ENCODE results near the gene RTN4RL1.
A peak's percentile ranks its signal among the peaks of the same experiment; 100 is the strongest.

RTN4RL1 gene

GRCh38 chr17:1997927-1998742, 27.0 kb downstream of the RTN4RL1 start:
- no peaks in the 10 kb centered on the region for H3K9me3 ChIP-seq (ENCODE audit: control insufficient read depth, low read length)
- H2BK120ac ChIP-seq (ENCODE audit: low read depth, low read length) = peak overlapping the region; percentile 71
- H3K79me1 ChIP-seq (replicated peaks; ENCODE audit: low read length, poor library complexity, severe bottlenecking) = no peaks in the 10 kb centered on the region
- peak overlapping the region in 1 of 2 experiments; percentile 58 for H3K14ac ChIP-seq (ENCODE audit: low read length in 2 of 2)
- 15% methylated on average over 50 of the region's 92 CpGs for WGBS
- H3K4me1 ChIP-seq (ENCODE audit: control insufficient read depth, insufficient read depth, low read depth, low read length) = peaks cover 36% of the 10 kb centered on the region
- peak overlapping the region; percentile 84 for H2BK5ac ChIP-seq (ENCODE audit: low read depth, low read length, poor library complexity, severe bottlenecking)
- H3K36me3 ChIP-seq (ENCODE audit: control insufficient read depth in 1 of 2, insufficient read depth in 2 of 2, low read depth in 1 of 2, low read length in 2 of 2) = no peaks in the 10 kb centered on the region
- peak overlapping the region; percentile 50 for H4K91ac ChIP-seq (ENCODE audit: low read length)
- H3K4me2 ChIP-seq (ENCODE audit: low read length, poor library complexity, severe bottlenecking) = peak overlapping the region; percentile 74
- H3K18ac ChIP-seq (ENCODE audit: low read depth in 1 of 2, low read length in 2 of 2) = peak overlapping the region; percentile 61 to 74
- H3K4ac ChIP-seq (ENCODE audit: low read depth in 1 of 2, low read length in 2 of 2) = peak overlapping the region; percentile 69 to 79
- peak overlapping the region in 1 of 2 experiments; percentile 64 for H2BK12ac ChIP-seq (ENCODE audit: low read length in 2 of 2)
- peak overlapping the region; percentile 67 for H3K27ac ChIP-seq (ENCODE audit: low read length, poor library complexity, severe bottlenecking)
- H4K8ac ChIP-seq (ENCODE audit: low read length) = peak overlapping the region; percentile 88
- H3K27me3 ChIP-seq (ENCODE audit: control insufficient read depth in 1 of 2, insufficient read depth in 1 of 2, low read length in 2 of 2) = peaks cover 4 to 10% of the 10 kb centered on the region in 2 experiments
- H2AK5ac ChIP-seq (ENCODE audit: low read length, severe bottlenecking) = no peak overlapping the region
- peak overlapping the region in 1 of 2 experiments; percentile 19 for H3K23ac ChIP-seq (ENCODE audit: low read length in 2 of 2)
- H3K9ac ChIP-seq (ENCODE audit: low read length) = peak overlapping the region; percentile 74
- peak overlapping the region; percentile 57 for H2AFZ ChIP-seq (ENCODE audit: low read depth, low read length)
- DNase-seq = no peak
- peak overlapping the region; percentile 31 to 55 for H3K4me3 ChIP-seq (ENCODE audit: insufficient read depth in 1 of 2, low read depth in 1 of 2, low read length in 2 of 2)
- peak overlapping the region; percentile 28 for H2BK15ac ChIP-seq (ENCODE audit: low read depth, poor library complexity, severe bottlenecking)

DNA sequence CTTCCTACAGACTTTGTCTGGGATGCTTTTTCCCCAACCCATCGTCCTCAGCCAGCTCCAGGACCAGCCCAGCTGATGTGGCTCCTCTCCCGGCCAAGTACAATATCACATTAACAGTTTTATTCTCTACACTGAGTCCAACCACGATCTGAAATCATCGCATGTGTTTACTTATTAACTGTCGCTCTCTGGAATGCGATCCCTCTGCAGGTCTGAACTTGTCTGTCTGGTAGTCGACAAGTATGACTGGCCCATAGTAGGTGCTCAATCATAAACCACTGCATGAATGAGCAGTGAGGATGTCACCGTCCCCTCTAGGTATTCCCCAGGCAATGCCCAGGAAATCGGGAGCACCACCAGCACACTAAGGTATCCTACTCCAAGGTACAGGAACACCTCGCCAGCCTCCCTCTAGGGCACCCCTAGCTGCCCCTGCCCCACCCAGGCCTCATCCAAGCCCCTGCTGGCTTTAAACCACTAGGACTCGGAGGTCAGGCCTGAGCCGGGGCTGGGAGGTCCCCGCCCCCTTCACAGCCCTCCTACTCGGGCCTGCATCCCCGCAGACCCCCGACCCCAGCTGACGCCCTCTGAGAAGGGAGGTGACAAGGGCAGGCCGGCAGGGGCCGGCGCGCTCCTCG, 27.7 kb downstream of the RTN4RL1 start:
- peak overlapping the region; percentile 67 for H3K27ac ChIP-seq (ENCODE audit: low read length, poor library complexity, severe bottlenecking)
- no peak overlapping the region for H3K9ac ChIP-seq (ENCODE audit: low read length)
- peak overlapping the region; percentile 3 for H2AFZ ChIP-seq (ENCODE audit: low read depth, low read length)
- H3K18ac ChIP-seq (ENCODE audit: low read depth in 1 of 2, low read length in 2 of 2) = peak overlapping the region; percentile 61 to 74
- H2BK15ac ChIP-seq (ENCODE audit: low read depth, poor library complexity, severe bottlenecking) = no peak overlapping the region
- peaks cover 33% of the 10 kb centered on the region for H3K4me1 ChIP-seq (ENCODE audit: control insufficient read depth, insufficient read depth, low read depth, low read length)
- H3K23ac ChIP-seq (ENCODE audit: low read length in 2 of 2) = peak overlapping the region in 1 of 2 experiments; percentile 19
- peak overlapping the region in 1 of 2 experiments; percentile 79 for H3K4ac ChIP-seq (ENCODE audit: low read depth in 1 of 2, low read length in 2 of 2)
- H3K36me3 ChIP-seq (ENCODE audit: control insufficient read depth in 1 of 2, insufficient read depth in 2 of 2, low read depth in 1 of 2, low read length in 2 of 2) = no peaks in the 10 kb centered on the region
- peak overlapping the region in 1 of 2 experiments; percentile 64 for H2BK12ac ChIP-seq (ENCODE audit: low read length in 2 of 2)
- peaks cover 4 to 10% of the 10 kb centered on the region in 2 experiments for H3K27me3 ChIP-seq (ENCODE audit: control insufficient read depth in 1 of 2, insufficient read depth in 1 of 2, low read length in 2 of 2)
- WGBS = 48% methylated on average over 21 of the region's 22 CpGs
- no peak for DNase-seq
- H3K14ac ChIP-seq (ENCODE audit: low read length in 2 of 2) = no peak overlapping the region
- no peaks in the 10 kb centered on the region for H3K79me1 ChIP-seq (replicated peaks; ENCODE audit: low read length, poor library complexity, severe bottlenecking)
- H3K9me3 ChIP-seq (ENCODE audit: control insufficient read depth, low read length) = no peaks in the 10 kb centered on the region
- peak overlapping the region; percentile 74 for H3K4me2 ChIP-seq (ENCODE audit: low read length, poor library complexity, severe bottlenecking)
- H2AK5ac ChIP-seq (ENCODE audit: low read length, severe bottlenecking) = peak overlapping the region; percentile 2
- H2BK120ac ChIP-seq (ENCODE audit: low read depth, low read length) = no peak overlapping the region
- peak overlapping the region; percentile 84 for H2BK5ac ChIP-seq (ENCODE audit: low read depth, low read length, poor library complexity, severe bottlenecking)
- peak overlapping the region; percentile 34 for H4K91ac ChIP-seq (ENCODE audit: low read length)
- peak overlapping the region; percentile 45 for H4K8ac ChIP-seq (ENCODE audit: low read length)
- H3K4me3 ChIP-seq (ENCODE audit: insufficient read depth in 1 of 2, low read depth in 1 of 2, low read length in 2 of 2) = no peak overlapping the region

- Histone ChIP-seq H2AFZ (ENCODE audit: low read depth, low read length) (peak overlapping the region; percentile 57), H3K9me3 (ENCODE audit: control insufficient read depth, low read length) (no peaks in the 10 kb centered on the region), H3K27me3 (ENCODE audit: control insufficient read depth in 1 of 2, insufficient read depth in 1 of 2, low read length in 2 of 2) (peaks cover 4 to 10% of the 10 kb centered on the region in 2 experiments), H3K14ac (ENCODE audit: low read length in 2 of 2) (no peak overlapping the region), H2BK15ac (ENCODE audit: low read depth, poor library complexity, severe bottlenecking) (no peak overlapping the region), H3K4me1 (ENCODE audit: control insufficient read depth, insufficient read depth, low read depth, low read length) (peaks cover 33% of the 10 kb centered on the region), H2AK5ac (ENCODE audit: low read length, severe bottlenecking) (peak overlapping the region; percentile 87), H3K23ac (ENCODE audit: low read length in 2 of 2) (no peak overlapping the region), H2BK120ac (ENCODE audit: low read depth, low read length) (no peak overlapping the region), H3K9ac (ENCODE audit: low read length) (no peak overlapping the region), H4K8ac (ENCODE audit: low read length) (peak overlapping the region; percentile 0), H3K79me1 (replicated peaks; ENCODE audit: low read length, poor library complexity, severe bottlenecking) (no peaks in the 10 kb centered on the region), H3K4me2 (ENCODE audit: low read length, poor library complexity, severe bottlenecking) (no peak overlapping the region), H2BK12ac (ENCODE audit: low read length in 2 of 2) (peak overlapping the region in 1 of 2 experiments; percentile 24), H2BK5ac (ENCODE audit: low read depth, low read length, poor library complexity, severe bottlenecking) (no peak overlapping the region), H3K18ac (ENCODE audit: low read depth in 1 of 2, low read length in 2 of 2) (peak overlapping the region in 1 of 2 experiments; percentile 29), H4K91ac (ENCODE audit: low read length) (no peak overlapping the region), H3K36me3 (ENCODE audit: control insufficient read depth in 1 of 2, insufficient read depth in 2 of 2, low read depth in 1 of 2, low read length in 2 of 2) (no peaks in the 10 kb centered on the region), H3K27ac (ENCODE audit: low read length, poor library complexity, severe bottlenecking) (peak overlapping the region; percentile 67), H3K4me3 (ENCODE audit: insufficient read depth in 1 of 2, low read depth in 1 of 2, low read length in 2 of 2) (no peak overlapping the region), H3K4ac (ENCODE audit: low read depth in 1 of 2, low read length in 2 of 2) (no peak overlapping the region)
- no peak for DNase-seq
- WGBS = 83% methylated on average over 9 of the region's 9 CpGs
Measured at GRCh38 chr17:1996800-1997288, 28.3 kb downstream of the RTN4RL1 start.

All from mesenchymal stem cell (in vitro differentiated cells and primary cell).